GM21717 (cell line): ENCODE data around the gene BCL11B.

Source experiments
- ATAC-seq: cut with Tn5 transposase; IDR thresholded peaks from one replicate; pipeline ENCODE4 v1.9.1; 2021; ENCODE audit warnings: mild to moderate bottlenecking, moderate library complexity; ENCODE audit not compliant: unreplicated experiment

The BCL11B gene

GRCh38 chr14:99256483-99256874 is 15.5 kb downstream of the BCL11B start:
- ATAC-seq, result no peak

GRCh38 chr14:99255621-99256482 is 16.1 kb downstream of the BCL11B start:
- no peak for ATAC-seq

GRCh38 chr14:99254328-99255009 is 17.5 kb downstream of the BCL11B start:
- ATAC-seq, result no peak

GRCh38 chr14:99253890-99254289 is 18.1 kb downstream of the BCL11B start:
- no peak for ATAC-seq

GRCh38 chr14:99252940-99253868 is 18.8 kb downstream of the BCL11B start:
- no peak for ATAC-seq

- no peak for ATAC-seq
Measured at GRCh38 chr14:99252443-99252939, 19.5 kb downstream of the BCL11B start.

- ATAC-seq, result no peak
Measured at GRCh38 chr14:99251721-99252120, 20.3 kb downstream of the BCL11B start.

- ATAC-seq, result no peak
Measured at GRCh38 chr14:99250636-99251208, 21.3 kb downstream of the BCL11B start.

GRCh38 chr14:99249389-99249788 is 22.6 kb downstream of the BCL11B start:
- no peak for ATAC-seq

- no peak for ATAC-seq
Measured at GRCh38 chr14:99248761-99249171, 23.2 kb downstream of the BCL11B start.

- no peak for ATAC-seq
Measured at GRCh38 chr14:99247772-99248171, 24.2 kb downstream of the BCL11B start.

- ATAC-seq, result no peak
Measured at GRCh38 chr14:99247101-99247729, 24.8 kb downstream of the BCL11B start.

GRCh38 chr14:99246536-99247097 is 25.4 kb downstream of the BCL11B start:
- ATAC-seq, result no peak

- no peak for ATAC-seq
Measured at GRCh38 chr14:99245564-99246511, 26.2 kb downstream of the BCL11B start.

- ATAC-seq, result no peak
Measured at GRCh38 chr14:99244941-99245563, 26.9 kb downstream of the BCL11B start.

GRCh38 chr14:99244367-99244901 is 27.6 kb downstream of the BCL11B start:
- ATAC-seq, result no peak

GRCh38 chr14:99242816-99243721 is 28.9 kb downstream of the BCL11B start:
- ATAC-seq, result no peak
